Common myeloid progenitor, CD34-positive (primary cell): ENCODE results near the gene BRCA2.

Experiments
- CTCF ChIA-PET: fragments of 350-600 bp; sonication (Branson Sonifier 250); formaldehyde crosslinking; loops from one replicate; lab custom pipeline; 2021; ENCODE audit warnings: antibody characterized with exemption; lab: Charles Lee
- POLR2A ChIA-PET: fragments of 350-600 bp; sonication (Branson Sonifier 250); formaldehyde crosslinking; loops from one replicate; lab custom pipeline; 2021; ENCODE audit warnings: antibody characterized with exemption; lab: Charles Lee
- DNase-seq, 3 donors: peaks; one replicate each; pipeline versions ENCODE4 v3.0.0 to v3.0.0-alpha.2; 2013
- H3K27ac ChIP-seq, 2 experiments: 1 replicate in 1 of 2; 2 replicates in 1 of 2; pipeline ENCODE4 v1.7.0; 2013; ENCODE audit warnings: inconsistent platforms in 2 of 2, low read length in 2 of 2, mild to moderate bottlenecking in 2 of 2, low read depth in 1 of 2, moderate library complexity in 1 of 2; ENCODE audit not compliant: severe bottlenecking in 2 of 2, insufficient read depth in 1 of 2, poor library complexity in 1 of 2
- H3K27me3 ChIP-seq, 5 experiments: replicated peaks in 2 of 5; 1 replicate in 3 of 5; 2 replicates in 2 of 5; pipeline versions ENCODE4 v1.6.1 to v1.7.0; 2013; ENCODE audit warnings: low read length in 4 of 5, mild to moderate bottlenecking in 2 of 5, moderate library complexity in 2 of 5, inconsistent platforms in 1 of 5; ENCODE audit not compliant: insufficient read depth in 5 of 5, control insufficient read depth in 4 of 5
- H3K36me3 ChIP-seq, 4 experiments: 1 replicate in 2 of 4; 2 replicates in 2 of 4; pipeline versions ENCODE4 v1.6.1 to v1.7.0; 2013; ENCODE audit warnings: low read length in 3 of 4, control low read depth in 1 of 4, mild to moderate bottlenecking in 1 of 4; ENCODE audit not compliant: control insufficient read depth in 4 of 4, insufficient read depth in 4 of 4
- H3K4me1 ChIP-seq, 4 experiments: 1 replicate in 3 of 4; 2 replicates in 1 of 4; pipeline versions ENCODE4 v1.6.1 to v1.7.1; 2013; ENCODE audit warnings: low read length in 3 of 4, mild to moderate bottlenecking in 3 of 4, control low read depth in 1 of 4, inconsistent platforms in 1 of 4, moderate library complexity in 1 of 4; ENCODE audit not compliant: control insufficient read depth in 4 of 4, insufficient read depth in 4 of 4; ENCODE audit errors: control extremely low read depth in 1 of 4
- H3K4me3 ChIP-seq, 7 experiments: 1 replicate in 4 of 7; 2 replicates in 3 of 7; pipeline versions ENCODE4 v1.5.1 to v1.7.0; 2013; ENCODE audit warnings: mild to moderate bottlenecking in 7 of 7, low read length in 6 of 7, moderate library complexity in 6 of 7, inconsistent platforms in 2 of 7, low read depth in 2 of 7, control low read depth in 1 of 7; ENCODE audit not compliant: insufficient read depth in 4 of 7, control insufficient read depth in 1 of 7; ENCODE audit errors: extremely low read depth in 1 of 7
- H3K9me3 ChIP-seq, 5 experiments: 1 replicate in 4 of 5; 2 replicates in 1 of 5; pipeline versions ENCODE4 v1.6.1 to v1.7.1; 2013; ENCODE audit warnings: low read length in 4 of 5, mild to moderate bottlenecking in 2 of 5, inconsistent platforms in 1 of 5, low read depth in 1 of 5, moderate library complexity in 1 of 5; ENCODE audit not compliant: control insufficient read depth in 4 of 5, insufficient read depth in 2 of 5; ENCODE audit errors: control extremely low read depth in 1 of 5
- WGBS: methylation state at CpG from one replicate; pipeline ENCODE4 v1.1.5; 2013; ENCODE audit not compliant: insufficient coverage; 5-methylcytosine and 5-hydroxymethylcytosine counted together

BRCA2 gene

DNA sequence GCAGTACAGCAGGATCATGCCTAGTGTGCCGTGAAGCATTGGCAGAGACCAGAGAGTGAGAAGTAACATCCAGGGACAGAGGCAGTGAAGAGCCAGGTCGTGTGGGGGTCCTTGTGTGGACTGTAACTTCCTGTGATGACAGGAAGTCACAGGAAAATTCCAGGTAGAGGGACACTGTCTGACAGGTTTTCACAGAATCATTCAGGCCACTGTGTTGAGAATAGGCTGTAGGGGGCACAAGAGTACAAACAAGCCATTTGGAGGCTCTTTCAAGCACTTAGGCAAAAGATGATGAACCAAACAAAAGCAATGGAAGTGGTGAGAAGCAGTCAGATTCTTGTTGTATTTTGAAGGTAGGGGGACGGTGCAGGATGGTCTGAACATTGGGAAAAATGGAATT is 66.2 kb downstream of the BRCA2 start:
- H3K36me3 ChIP-seq: peaks cover 6 to 54% (median 23%) of the 10 kb centered on the region in 4 experiments
- POLR2A ChIA-PET: no interaction called here

DNA sequence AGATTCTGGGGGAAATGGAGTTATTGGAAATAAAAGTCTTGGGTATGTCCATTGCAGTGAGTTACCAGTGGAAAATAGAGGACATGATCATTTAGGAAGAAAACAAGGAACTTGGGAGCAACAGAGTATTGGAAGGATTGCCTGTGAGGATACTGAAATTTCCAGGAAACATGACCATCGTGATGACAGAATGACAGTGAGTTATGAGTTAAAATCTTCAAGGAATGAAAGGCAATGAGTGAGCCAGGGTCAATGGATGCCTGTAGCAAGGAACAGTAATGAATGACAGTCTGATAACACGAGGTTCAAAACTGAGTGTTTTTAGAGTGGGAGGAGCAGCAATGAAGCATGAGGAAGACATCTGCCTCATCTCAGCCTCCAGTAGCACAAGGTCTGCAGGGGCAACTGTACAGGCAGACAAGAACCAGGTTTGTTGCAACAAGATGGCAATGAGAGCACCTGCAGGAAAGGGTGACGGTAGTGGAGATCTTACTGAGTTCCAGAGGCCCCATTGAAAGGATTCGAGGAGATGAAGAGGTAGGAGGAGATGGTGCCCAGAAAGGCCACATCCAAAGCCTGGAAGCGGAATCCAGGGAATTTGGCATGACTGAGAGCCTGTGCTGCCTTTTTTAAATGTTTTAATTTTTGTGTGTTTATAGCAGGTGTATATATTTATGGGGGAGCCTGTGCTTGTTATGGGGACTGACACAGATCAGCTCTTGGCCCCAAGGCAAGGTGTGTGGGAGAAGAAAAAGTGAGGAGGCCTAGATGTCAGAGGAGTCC is 68.7 kb downstream of the BRCA2 start:
- H3K4me3 ChIP-seq: no peak overlapping the region
- no peaks in the 10 kb centered on the region for H3K9me3 ChIP-seq
- H3K36me3 ChIP-seq: peaks cover 4 to 55% (median 24%) of the 10 kb centered on the region in 4 experiments
- no peak overlapping the region for H3K27ac ChIP-seq
- no peaks in the 10 kb centered on the region for H3K4me1 ChIP-seq
- CTCF ChIA-PET: interaction anchor here (1.0 to 3.3 kb wide), 8 partner anchors 10 to 117 kb away, joined by 3 to 12 read pairs (median 4); no protein-coding TSS in a partner anchor
- no peak for DNase-seq
- 95% methylated on average over 4 of the region's 5 CpGs for WGBS
- POLR2A ChIA-PET: interaction anchor here (0.6 kb wide), 1 partner anchor 52 kb away, joined by 4 read pairs; no protein-coding TSS in a partner anchor
- no peaks in the 10 kb centered on the region for H3K27me3 ChIP-seq

More for the DNA sequence above, 66.2 kb downstream of the BRCA2 start:
- H3K4me3 ChIP-seq: no peak overlapping the region
- DNase-seq: peak; percentile 41 to 64 (median 58)
- no peak overlapping the region for H3K27ac ChIP-seq
- H3K4me1 ChIP-seq: no peaks in the 10 kb centered on the region
- 82% methylated on average over 3 of the region's 3 CpGs for WGBS
- CTCF ChIA-PET: interaction anchor here (0.7 to 3.4 kb wide), 21 partner anchors 12 to 273 kb away, joined by 3 to 16 read pairs (median 5); partner anchors contain the start of gene N4BP2L1
- no peaks in the 10 kb centered on the region for H3K27me3 ChIP-seq
- H3K9me3 ChIP-seq: no peaks in the 10 kb centered on the region

DNA sequence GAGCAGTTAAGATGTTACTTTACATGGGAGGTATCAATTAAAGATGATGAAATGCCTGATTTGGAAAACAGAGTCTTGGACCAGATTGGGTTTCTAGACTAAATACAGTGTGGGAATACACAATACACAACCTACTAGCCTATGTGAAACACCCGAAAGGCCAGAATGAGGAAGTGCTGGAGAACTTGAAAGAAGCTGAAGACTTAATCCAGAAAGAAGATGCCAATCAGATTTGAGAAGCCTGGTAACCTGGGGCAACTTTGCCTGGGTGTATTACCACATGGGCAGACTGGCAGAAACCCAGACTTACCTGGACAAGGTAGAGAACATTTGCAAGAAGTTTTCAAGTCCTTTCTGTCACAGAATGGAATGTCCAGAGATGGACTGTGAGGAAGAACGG is 69.4 kb downstream of the BRCA2 start:
- H3K27ac ChIP-seq: no peak overlapping the region
- peaks cover 0 to 2% (median under 1%) of the 10 kb centered on the region in 4 experiments for H3K4me1 ChIP-seq
- 92% methylated on average over 2 of the region's 2 CpGs for WGBS
- peaks cover 2 to 55% (median 21%) of the 10 kb centered on the region in 4 experiments for H3K36me3 ChIP-seq
- H3K9me3 ChIP-seq: no peaks in the 10 kb centered on the region
- ChIA-PET CTCF (interaction anchor here (0.9 to 1.6 kb wide), 6 partner anchors 10 to 197 kb away, joined by 3 to 5 read pairs (median 4); no protein-coding TSS in a partner anchor), POLR2A (no interaction called here)
- peak in 2 of 3 donors; percentile 21 to 25 for DNase-seq
- H3K4me3 ChIP-seq: no peak overlapping the region
- H3K27me3 ChIP-seq: no peaks in the 10 kb centered on the region

DNA sequence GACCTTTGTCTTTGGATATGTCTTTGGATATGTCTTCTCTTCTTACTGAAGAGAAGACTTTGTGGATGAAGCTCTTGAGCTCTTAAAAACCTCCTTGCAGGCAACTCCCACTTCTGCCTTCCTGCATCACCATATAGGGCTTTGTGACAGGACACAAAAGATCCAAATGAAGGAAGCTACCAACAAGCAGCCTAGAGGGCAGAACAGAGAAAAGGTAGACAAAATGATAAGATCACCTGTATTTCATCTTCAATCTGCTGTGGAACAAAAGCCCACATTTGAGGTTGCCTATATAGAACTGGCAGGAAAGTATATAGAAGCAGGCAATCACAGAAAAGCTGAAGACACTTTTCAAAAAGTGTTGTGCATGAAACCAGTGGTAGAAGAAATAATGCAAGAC is 70.1 kb downstream of the BRCA2 start:
- Histone ChIP-seq H3K27me3 (no peaks in the 10 kb centered on the region), H3K4me3 (no peak overlapping the region), H3K36me3 (peaks cover 2 to 53% (median 19%) of the 10 kb centered on the region in 4 experiments), H3K4me1 (peaks cover 0 to 8% (median 4%) of the 10 kb centered on the region in 4 experiments), H3K9me3 (no peaks in the 10 kb centered on the region), H3K27ac (no peak overlapping the region)
- ChIA-PET POLR2A (no interaction called here), CTCF (interaction anchor here (0.9 to 1.6 kb wide), 6 partner anchors 10 to 196 kb away, joined by 3 to 5 read pairs (median 4); no protein-coding TSS in a partner anchor)
- DNase-seq: no peak

DNA sequence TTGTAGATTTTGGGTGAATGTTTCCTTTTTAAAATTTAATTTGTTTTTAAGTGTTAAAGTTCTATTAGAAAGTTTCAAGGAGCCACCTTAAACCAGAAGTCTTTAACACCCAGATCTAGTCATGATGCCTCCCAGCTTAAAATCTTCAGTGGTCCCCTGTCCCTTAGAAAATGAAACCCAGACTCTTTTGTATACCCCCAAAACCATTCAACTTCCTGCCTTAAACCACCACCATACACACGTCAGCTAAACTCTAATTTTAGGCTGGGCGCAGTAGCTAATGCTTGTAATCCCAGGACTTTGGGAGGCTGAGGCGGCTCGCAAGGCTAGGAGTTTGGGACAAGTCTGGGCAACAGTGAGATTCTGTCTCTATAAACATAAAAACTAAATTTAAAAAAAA is 74.7 kb downstream of the BRCA2 start:
- POLR2A ChIA-PET: interaction anchor here (0.6 to 1.0 kb wide), 2 partner anchors 15 to 129 kb away, joined by 3 read pairs; no protein-coding TSS in a partner anchor
- WGBS: 38% methylated on average over 2 of the region's 4 CpGs

DNA sequence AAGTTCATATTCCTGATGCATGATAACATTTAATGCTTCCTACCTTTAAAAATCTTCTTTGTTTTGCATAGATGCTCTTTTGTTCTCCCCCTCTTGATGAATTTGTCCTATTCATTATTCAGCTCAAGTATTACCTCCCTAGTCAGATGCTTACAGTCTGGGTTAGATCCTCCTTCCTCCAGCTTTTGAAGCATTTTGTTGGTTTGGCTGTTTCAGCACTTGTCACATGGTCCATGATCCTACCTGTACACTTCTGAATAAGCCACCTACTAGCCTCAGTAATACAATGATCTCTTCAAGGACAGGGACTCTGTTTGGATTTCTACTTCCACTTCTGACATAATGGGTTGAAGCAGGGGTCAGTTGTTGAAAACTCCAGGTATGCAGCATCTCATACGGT is 75.2 kb downstream of the BRCA2 start:
- no CpG with 5 or more reads among the region's 1 CpG for WGBS
- no peak for DNase-seq
- Histone ChIP-seq H3K27ac (no peak overlapping the region), H3K27me3 (no peaks in the 10 kb centered on the region), H3K4me1 (peaks cover 0 to 10% (median 4%) of the 10 kb centered on the region in 4 experiments), H3K9me3 (no peaks in the 10 kb centered on the region), H3K4me3 (peak overlapping the region in 1 of 7 experiments; percentile 17), H3K36me3 (peaks cover 3 to 21% (median 4%) of the 10 kb centered on the region in 4 experiments)
- CTCF ChIA-PET: interaction anchor here (0.9 to 1.3 kb wide), 3 partner anchors 10 to 51 kb away, joined by 3 read pairs; no protein-coding TSS in a partner anchor
- POLR2A ChIA-PET: interaction anchor here (1.0 kb wide), 1 partner anchor 14 kb away, joined by 3 read pairs; no protein-coding TSS in a partner anchor

More for the DNA sequence above, 74.7 kb downstream of the BRCA2 start:
- Histone ChIP-seq H3K27ac (no peak overlapping the region), H3K27me3 (no peaks in the 10 kb centered on the region), H3K9me3 (no peaks in the 10 kb centered on the region), H3K4me1 (peaks cover 0 to 10% (median 4%) of the 10 kb centered on the region in 4 experiments), H3K36me3 (peaks cover 3 to 23% (median 8%) of the 10 kb centered on the region in 4 experiments), H3K4me3 (peak overlapping the region in 1 of 7 experiments; percentile 17)
- DNase-seq: peak; percentile 12 to 50 (median 40)
- CTCF ChIA-PET: interaction anchor here (0.9 to 1.0 kb wide), 2 partner anchors 11 to 51 kb away, joined by 3 read pairs; no protein-coding TSS in a partner anchor
